ENCODE results near the gene DOCK7. TPM values are rescaled to one million over a fixed set of nuclear protein-coding genes. Genes with fewer than 3 reads are reported as not detected.
"Not testable (repeated sequence)": the region's sequence is repeated elsewhere in the genome, so short reads cannot be mapped to it uniquely, and the experiment has no call there.

Gene DOCK7
- total RNA-seq, 2 experiments from 2014 or later = 6.6 to 16.8 TPM

DNA sequence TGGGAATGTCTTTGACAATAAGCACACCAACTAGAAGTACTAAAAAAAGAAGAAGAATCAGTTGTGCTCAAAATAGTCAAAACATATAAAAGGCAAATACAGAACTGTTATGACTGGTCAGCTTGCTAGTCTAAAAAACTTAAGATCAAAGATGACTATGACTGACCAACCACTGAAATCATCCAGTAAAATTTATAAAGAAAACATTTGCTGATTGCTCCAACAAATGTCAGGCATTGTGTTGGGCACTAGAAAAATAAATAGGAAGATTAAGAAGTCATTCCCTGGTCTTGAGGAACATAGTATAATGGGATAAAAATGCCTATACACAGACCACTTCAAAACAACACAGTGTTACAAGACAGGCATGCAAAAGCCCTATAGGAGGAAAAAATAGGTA is 100.2 kb downstream of the DOCK7 start:
- intact Hi-C loops (cut with micrococcal nuclease) = no loop called here
- no peak for DNase-seq
- Mint-ChIP-seq H3K4me3 (no peak overlapping the region), H3K4me1 (ENCODE audit: low read depth) (no peaks in the 10 kb centered on the region), H3K27me3 (no peaks in the 10 kb centered on the region), H3K9me3 (no peaks in the 10 kb centered on the region), H3K36me3 (ENCODE audit: low read depth) (no peaks in the 10 kb centered on the region), H3K27ac (no peak overlapping the region)
- no peak for ATAC-seq
- ChIA-PET POLR2A (no interaction called here), CTCF (no interaction called here)
- TF ChIP-seq, protein P1, sequence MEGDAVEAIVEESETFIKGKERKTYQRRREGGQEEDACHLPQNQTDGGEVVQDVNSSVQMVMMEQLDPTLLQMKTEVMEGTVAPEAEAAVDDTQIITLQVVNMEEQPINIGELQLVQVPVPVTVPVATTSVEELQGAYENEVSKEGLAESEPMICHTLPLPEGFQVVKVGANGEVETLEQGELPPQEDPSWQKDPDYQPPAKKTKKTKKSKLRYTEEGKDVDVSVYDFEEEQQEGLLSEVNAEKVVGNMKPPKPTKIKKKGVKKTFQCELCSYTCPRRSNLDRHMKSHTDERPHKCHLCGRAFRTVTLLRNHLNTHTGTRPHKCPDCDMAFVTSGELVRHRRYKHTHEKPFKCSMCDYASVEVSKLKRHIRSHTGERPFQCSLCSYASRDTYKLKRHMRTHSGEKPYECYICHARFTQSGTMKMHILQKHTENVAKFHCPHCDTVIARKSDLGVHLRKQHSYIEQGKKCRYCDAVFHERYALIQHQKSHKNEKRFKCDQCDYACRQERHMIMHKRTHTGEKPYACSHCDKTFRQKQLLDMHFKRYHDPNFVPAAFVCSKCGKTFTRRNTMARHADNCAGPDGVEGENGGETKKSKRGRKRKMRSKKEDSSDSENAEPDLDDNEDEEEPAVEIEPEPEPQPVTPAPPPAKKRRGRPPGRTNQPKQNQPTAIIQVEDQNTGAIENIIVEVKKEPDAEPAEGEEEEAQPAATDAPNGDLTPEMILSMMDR (IDR thresholded peaks at IDR 0.05) = no peak

DNA sequence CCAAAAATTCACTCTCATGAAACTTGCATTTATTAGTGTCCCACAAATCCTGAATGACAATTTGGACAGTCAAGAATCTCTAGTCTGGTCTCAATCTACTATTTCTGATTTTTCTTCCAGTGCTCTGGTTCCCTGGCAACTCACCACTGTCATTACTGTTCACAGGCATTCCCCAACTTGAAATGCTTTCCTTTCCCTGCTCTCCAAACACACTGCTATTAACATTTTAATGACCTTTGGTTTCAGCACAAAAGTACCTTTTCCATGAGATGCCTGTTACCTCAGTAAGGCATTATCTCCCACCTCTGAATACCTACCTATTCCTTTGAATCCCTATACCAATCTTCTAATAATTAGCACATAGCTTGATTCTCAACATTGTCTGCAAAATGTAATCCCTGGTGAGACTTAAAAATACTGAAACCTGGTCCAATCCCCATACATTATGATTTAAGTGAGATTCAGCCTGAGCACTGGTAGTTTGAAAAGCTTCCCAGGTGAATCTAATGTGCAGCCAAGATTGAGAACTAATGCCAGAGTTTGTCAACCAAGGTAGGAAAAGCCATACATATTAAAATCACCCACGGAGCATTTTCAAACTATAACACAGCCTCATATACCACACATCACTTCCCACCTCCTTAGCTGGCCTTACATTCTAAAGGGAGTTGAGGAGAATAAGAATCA is 102.6 kb downstream of the DOCK7 start:
- CTCF ChIA-PET = no interaction called here
- intact Hi-C loops (cut with micrococcal nuclease) = no loop called here
- DNase-seq (no peak), ATAC-seq (no peak)
- POLR2A ChIA-PET = no interaction called here
- no peak overlapping the region for H3K4me3 Mint-ChIP-seq
- H3K9me3 Mint-ChIP-seq = no peaks in the 10 kb centered on the region
- TF ChIP-seq, protein P1 (IDR thresholded peaks at IDR 0.05) = no peak
- H3K36me3 Mint-ChIP-seq (ENCODE audit: low read depth) = no peaks in the 10 kb centered on the region
- no peaks in the 10 kb centered on the region for H3K4me1 Mint-ChIP-seq (ENCODE audit: low read depth)
- no peaks in the 10 kb centered on the region for H3K27me3 Mint-ChIP-seq
- no peak overlapping the region for H3K27ac Mint-ChIP-seq

DNA sequence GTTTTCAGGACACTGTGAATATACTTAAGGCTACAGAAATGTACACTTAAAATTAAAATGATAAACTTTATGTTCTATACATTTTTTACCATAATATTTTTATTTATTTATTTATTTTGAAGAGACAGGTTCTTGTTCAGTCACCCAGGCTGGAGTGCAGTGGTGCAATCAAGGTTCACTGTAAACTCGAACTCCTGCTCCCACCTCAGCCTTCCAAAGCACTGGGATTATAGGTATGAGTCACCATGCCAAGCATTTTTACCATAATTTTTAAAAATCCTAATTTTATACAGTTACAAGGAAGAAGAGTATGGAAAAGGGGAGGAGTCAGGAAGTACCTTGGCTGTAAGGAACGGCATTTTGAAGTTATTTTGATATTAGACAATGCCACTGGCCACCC is 114.5 kb downstream of the DOCK7 start:
- no peak for ATAC-seq

DNA sequence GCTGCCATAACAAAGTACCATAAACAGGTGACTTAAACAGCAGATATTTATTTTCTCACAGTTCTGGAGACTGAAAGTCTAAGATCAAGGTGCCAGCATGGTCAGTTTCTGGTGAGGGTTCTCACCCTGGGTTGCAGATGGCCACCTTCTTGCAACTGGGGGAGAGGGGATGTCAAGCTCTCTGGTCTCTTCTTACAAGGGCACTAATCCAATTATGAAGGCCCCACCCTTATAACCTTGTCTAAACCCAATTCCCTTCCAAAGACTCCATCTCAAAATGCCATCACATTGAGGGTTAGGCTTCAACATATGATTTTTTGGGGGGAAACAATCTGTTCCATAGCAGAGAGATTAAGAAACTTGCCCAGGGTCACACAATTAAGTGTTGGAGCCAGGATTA is 115.7 kb downstream of the DOCK7 start:
- H3K4me3 Mint-ChIP-seq = no peak overlapping the region
- DNase-seq (no peak), ATAC-seq (no peak)
- intact Hi-C loops (cut with micrococcal nuclease) = no loop called here
- H3K36me3 Mint-ChIP-seq (ENCODE audit: low read depth) = peaks cover 23% of the 10 kb centered on the region
- POLR2A ChIA-PET = no interaction called here
- no peaks in the 10 kb centered on the region for H3K4me1 Mint-ChIP-seq (ENCODE audit: low read depth)
- TF ChIP-seq, protein P1 (IDR thresholded peaks at IDR 0.05) = no peak
- H3K9me3 Mint-ChIP-seq = peaks cover 15% of the 10 kb centered on the region
- no peak overlapping the region for H3K27ac Mint-ChIP-seq
- CTCF ChIA-PET = no interaction called here
- no peaks in the 10 kb centered on the region for H3K27me3 Mint-ChIP-seq

More for the DNA sequence above, 114.5 kb downstream of the DOCK7 start:
- DNase-seq = no peak
- intact Hi-C loops (cut with micrococcal nuclease) = no loop called here
- Mint-ChIP-seq H3K27ac (no peak overlapping the region), H3K27me3 (no peaks in the 10 kb centered on the region), H3K36me3 (ENCODE audit: low read depth) (peaks cover 17% of the 10 kb centered on the region), H3K4me3 (no peak overlapping the region), H3K4me1 (ENCODE audit: low read depth) (no peaks in the 10 kb centered on the region), H3K9me3 (peaks cover 11% of the 10 kb centered on the region)
- ChIA-PET POLR2A (no interaction called here), CTCF (no interaction called here)
- TF ChIP-seq, protein P1 (IDR thresholded peaks at IDR 0.05) = no peak

DNA sequence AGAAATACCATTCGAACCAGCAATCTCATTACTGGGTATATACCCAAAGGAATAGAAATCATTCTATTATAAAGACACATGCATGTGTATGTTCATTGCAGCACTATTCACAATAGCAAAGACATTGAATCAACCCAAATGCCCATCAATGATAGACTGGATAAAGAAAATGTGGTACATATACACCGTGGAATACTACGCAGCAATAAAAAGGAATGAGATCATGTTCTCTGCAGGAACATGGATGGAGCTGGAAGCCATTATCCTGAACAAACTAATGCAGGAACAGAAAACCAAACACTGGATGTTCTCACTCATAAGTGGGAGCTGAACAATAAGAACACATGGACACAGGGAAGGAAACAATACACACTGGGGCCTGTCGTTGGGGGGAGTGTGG is 116.7 kb downstream of the DOCK7 start:
- H3K36me3 Mint-ChIP-seq (ENCODE audit: low read depth) = peaks cover 27% of the 10 kb centered on the region
- H3K4me3 Mint-ChIP-seq; H3K27ac Mint-ChIP-seq; ATAC-seq; intact Hi-C loops (cut with micrococcal nuclease); H3K27me3 Mint-ChIP-seq; POLR2A ChIA-PET; DNase-seq; H3K4me1 Mint-ChIP-seq (ENCODE audit: low read depth); CTCF ChIA-PET: not testable (repeated sequence)
- H3K9me3 Mint-ChIP-seq = peaks cover 19% of the 10 kb centered on the region

DNA sequence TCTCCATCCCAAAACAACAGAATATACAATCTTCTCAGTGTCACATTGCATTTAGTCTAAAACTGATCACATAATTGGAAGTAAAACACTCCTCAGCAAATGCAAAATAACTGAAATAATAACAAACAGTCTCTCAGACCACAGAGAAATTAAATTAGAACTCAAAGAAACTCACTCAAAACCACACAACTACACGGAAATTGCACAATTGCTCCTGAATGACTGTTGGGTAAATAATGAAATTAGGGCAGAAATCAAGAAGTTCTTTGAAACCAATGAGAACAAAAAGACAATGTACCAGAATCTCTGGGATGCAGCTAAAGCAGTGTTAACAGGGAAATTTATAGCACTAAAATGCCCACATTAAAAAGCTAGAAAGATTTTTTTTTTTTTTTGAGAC is 120.3 kb downstream of the DOCK7 start:
- ATAC-seq; H3K4me1 Mint-ChIP-seq (ENCODE audit: low read depth); H3K27ac Mint-ChIP-seq; H3K4me3 Mint-ChIP-seq; intact Hi-C loops (cut with micrococcal nuclease); POLR2A ChIA-PET; DNase-seq; H3K27me3 Mint-ChIP-seq: not testable (repeated sequence)
- CTCF ChIA-PET = interaction anchor here (1.1 kb wide), 1 partner anchor 849 kb away, joined by 4 read pairs; no protein-coding TSS in a partner anchor
- peaks cover 28% of the 10 kb centered on the region for H3K36me3 Mint-ChIP-seq (ENCODE audit: low read depth)
- H3K9me3 Mint-ChIP-seq = peaks cover 19% of the 10 kb centered on the region

DNA sequence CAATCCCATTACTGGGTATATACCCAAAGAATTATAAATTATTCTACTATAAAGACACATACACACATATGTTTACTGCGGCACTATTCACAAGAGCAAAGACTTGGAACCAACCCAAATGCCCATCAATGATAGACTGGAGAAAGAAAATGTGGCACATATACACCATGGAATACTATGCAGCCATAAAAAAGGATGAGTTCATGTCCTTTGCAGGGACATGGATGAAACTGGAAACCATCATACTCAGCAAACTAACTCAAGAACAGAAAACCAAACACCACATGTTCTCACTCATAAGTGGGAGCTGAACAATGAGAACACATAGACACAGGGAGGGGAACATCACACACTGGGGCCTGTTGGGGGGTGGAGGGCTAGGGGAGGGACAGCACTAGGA is 121.0 kb downstream of the DOCK7 start:
- intact Hi-C loops (cut with micrococcal nuclease); ATAC-seq; H3K4me3 Mint-ChIP-seq; POLR2A ChIA-PET; H3K27ac Mint-ChIP-seq; DNase-seq; H3K4me1 Mint-ChIP-seq (ENCODE audit: low read depth); H3K27me3 Mint-ChIP-seq; CTCF ChIA-PET: not testable (repeated sequence)
- Mint-ChIP-seq H3K36me3 (ENCODE audit: low read depth) (peaks cover 28% of the 10 kb centered on the region), H3K9me3 (peaks cover 19% of the 10 kb centered on the region)

All from activated CD8-positive, alpha-beta T cell treated with anti-CD3 and anti-CD28 coated beads for 36 hours (primary cell).